Measurements from ENCODE around the gene CEP78. TPM values are rescaled to one million over a fixed set of nuclear protein-coding genes. Genes with fewer than 3 reads are reported as not detected.

Gene CEP78
- total RNA-seq, 1 donor from 2014 or later: 9.3 TPM

- DNase-seq (ENCODE audit: extremely low spot score in 2 of 2): no peak
- Histone ChIP-seq H3K9me3 (no peaks in the 10 kb centered on the region), H3K27ac (no peak overlapping the region), H3K4me3 (no peak overlapping the region), H3K27me3 (no peaks in the 10 kb centered on the region), H3K4me1 (no peaks in the 10 kb centered on the region), H3K36me3 (no peaks in the 10 kb centered on the region)
- intact Hi-C loops (cut with DNase I): no loop called here
- TF ChIP-seq CTCF (IDR thresholded peaks at IDR 0.05) (no peak), POLR2A (IDR thresholded peaks at IDR 0.05) (no peak), POLR2AphosphoS5 (IDR thresholded peaks at IDR 0.05; ENCODE audit: insufficient read depth in 1 of 2, low read depth in 1 of 2) (no peak)
Observed at GRCh38 chr9:78325343-78325742, 89.5 kb downstream of the CEP78 start.

- no peak for DNase-seq (ENCODE audit: extremely low spot score in 2 of 2)
- no peak for TF ChIP-seq CTCF (IDR thresholded peaks at IDR 0.05)
- no peak for TF ChIP-seq POLR2AphosphoS5 (IDR thresholded peaks at IDR 0.05; ENCODE audit: insufficient read depth in 1 of 2, low read depth in 1 of 2)
- TF ChIP-seq POLR2A (IDR thresholded peaks at IDR 0.05): no peak
- no peaks in the 10 kb centered on the region for H3K36me3 ChIP-seq
- H3K4me3 ChIP-seq: no peak overlapping the region
- H3K27ac ChIP-seq: no peak overlapping the region
- no peaks in the 10 kb centered on the region for H3K9me3 ChIP-seq
- no peaks in the 10 kb centered on the region for H3K27me3 ChIP-seq
- intact Hi-C loops (cut with DNase I): no loop called here
- no peaks in the 10 kb centered on the region for H3K4me1 ChIP-seq
Observed at GRCh38 chr9:78325846-78326360, 90.0 kb downstream of the CEP78 start.

DNA sequence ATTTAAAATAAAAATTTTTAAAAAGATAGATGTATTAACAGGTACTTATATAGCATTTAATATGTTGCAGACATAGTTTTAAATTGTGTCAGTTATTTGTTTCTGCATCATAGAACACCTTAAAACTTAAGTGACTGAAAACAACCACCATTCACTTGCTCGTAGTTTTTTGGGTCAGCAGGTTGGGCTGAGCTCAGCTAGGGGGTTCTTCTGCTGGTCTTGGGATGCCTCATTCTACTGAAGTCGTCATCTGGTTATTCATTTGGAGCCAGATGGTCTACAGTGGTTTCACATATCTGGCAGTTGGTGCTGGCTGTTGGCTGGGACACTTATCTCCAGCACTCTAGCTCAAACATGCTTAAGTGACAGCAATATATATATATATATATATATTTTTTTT lies 90.7 kb downstream of the CEP78 start:
- intact Hi-C loops (cut with DNase I): no loop called here
- no peak overlapping the region for H3K27ac ChIP-seq
- H3K4me1 ChIP-seq: no peaks in the 10 kb centered on the region
- TF ChIP-seq POLR2A (IDR thresholded peaks at IDR 0.05) (no peak), CTCF (IDR thresholded peaks at IDR 0.05) (no peak), POLR2AphosphoS5 (IDR thresholded peaks at IDR 0.05; ENCODE audit: insufficient read depth in 1 of 2, low read depth in 1 of 2) (no peak)
- no peak overlapping the region for H3K4me3 ChIP-seq
- no peaks in the 10 kb centered on the region for H3K36me3 ChIP-seq
- H3K9me3 ChIP-seq: no peaks in the 10 kb centered on the region
- peak in 1 of 2 donors; percentile 27 for DNase-seq (ENCODE audit: extremely low spot score in 2 of 2)
- no peaks in the 10 kb centered on the region for H3K27me3 ChIP-seq

Small RNAs within 50 kb of the gene (small RNA-seq; reads per million reads assigned to genes)
- gene AL353705.4: not detected

Other genes starting within 250 kb of the CEP78 start
- gene GNAQ, start 204.3 kb upstream of the CEP78 start, total RNA-seq: 31.9 TPM
- 6.9 TPM for gene PSAT1, start 61.0 kb downstream of the CEP78 start, total RNA-seq